Endothelial cell of umbilical vein (primary cell): ENCODE measurements around the gene KCNE1. TPM values are rescaled to one million over a fixed set of nuclear protein-coding genes. Genes with fewer than 3 reads are reported as not detected.

Experiments
- BruUV-seq: library from RNA; stranded (reverse); fragments of 400-500 nt; replicated peaks from 2 replicates; lab custom pipeline; 2021; lab: Mats Ljungman, UMichigan
- CTCF ChIA-PET: fragments of 300-600, 350-600 bp; sonication (Branson Sonifier 250); formaldehyde crosslinking; loops from one replicate; lab custom pipeline; 2021; ENCODE audit warnings: antibody characterized with exemption, inconsistent platforms; lab: Charles Lee
- POLR2A ChIA-PET: fragments of 300-600, 350-600 bp; sonication (Branson Sonifier 250); formaldehyde crosslinking; loops from one replicate; lab custom pipeline; 2021; ENCODE audit warnings: antibody characterized with exemption, inconsistent platforms; lab: Charles Lee
- DNase-seq: peaks from one replicate; pipeline ENCODE4 v3.0.0-alpha.2; 2011; ENCODE audit warnings: low read depth, low spot score
- FAIRE-seq: peaks from 2 replicates; lab custom pipeline; 2011; peaks lifted over from hg19 to GRCh38; lab: Jason Lieb, UNC
- H2AFZ ChIP-seq: 2 replicates; pipeline ENCODE4 v1.6.0; 2012; ENCODE audit warnings: low read depth, low read length, control low read depth, inconsistent platforms
- H3K27ac ChIP-seq: 2 replicates; pipeline ENCODE4 v1.5.1; 2011; ENCODE audit warnings: low read depth, mild to moderate bottlenecking, control low read depth, low read length, moderate library complexity; ENCODE audit not compliant: insufficient read depth
- H3K27me3 ChIP-seq, 2 experiments: 2 replicates each; pipeline versions ENCODE4 v1.6.0 to v1.6.1; 2011; ENCODE audit warnings: low read length in 2 of 2, mixed read lengths in 1 of 2; ENCODE audit not compliant: control insufficient read depth in 2 of 2, insufficient read depth in 2 of 2
- H3K36me3 ChIP-seq, 2 experiments: 2 replicates in 1 of 2; 3 replicates in 1 of 2; pipeline ENCODE4 v1.5.1; 2011; ENCODE audit warnings: low read length in 2 of 2, mild to moderate bottlenecking in 1 of 2, moderate library complexity in 1 of 2; ENCODE audit not compliant: control insufficient read depth in 2 of 2, insufficient read depth in 2 of 2; ENCODE audit errors: extremely low read depth in 1 of 2
- H3K4me1 ChIP-seq: 3 replicates; pipeline ENCODE4 v1.5.1; 2011; ENCODE audit warnings: mild to moderate bottlenecking, low read length; ENCODE audit not compliant: control insufficient read depth, insufficient read depth; ENCODE audit errors: extremely low read depth
- H3K4me2 ChIP-seq: 2 replicates; pipeline ENCODE4 v1.6.1; 2011; ENCODE audit warnings: low read length, control low read depth, mixed read lengths; ENCODE audit not compliant: insufficient read depth
- H3K4me3 ChIP-seq, 3 experiments: fragments of 200-600 bp in 1 of 3; sonication (generic), shearing (Covaris generic) in 1 of 3; replicated peaks in 1 of 3; 2 replicates each; pipeline ENCODE4 v1.5.1; 2011 to 2016; ENCODE audit warnings: control low read depth in 3 of 3, low read length in 3 of 3, mild to moderate bottlenecking in 2 of 3, inconsistent platforms in 1 of 3, low read depth in 1 of 3, moderate library complexity in 1 of 3; ENCODE audit not compliant: insufficient read depth in 1 of 3
- H3K79me2 ChIP-seq: 2 replicates; pipeline ENCODE4 v1.6.0; 2012; ENCODE audit warnings: low read length, inconsistent platforms; ENCODE audit not compliant: control insufficient read depth, insufficient read depth
- H3K9ac ChIP-seq: replicated peaks from 2 replicates; pipeline ENCODE3; 2011; ENCODE audit warnings: low read length, control low read depth; ENCODE audit not compliant: insufficient read depth; ENCODE audit errors: extremely low read depth
- H3K9me1 ChIP-seq: replicated peaks from 3 replicates; pipeline ENCODE4 v1.6.0; 2011; ENCODE audit warnings: mild to moderate bottlenecking, low read length; ENCODE audit not compliant: control insufficient read depth, insufficient read depth; ENCODE audit errors: extremely low read depth
- H3K9me3 ChIP-seq: replicated peaks from 2 replicates; pipeline ENCODE4 v1.5.1; 2012; ENCODE audit warnings: low read length, inconsistent platforms; ENCODE audit not compliant: control insufficient read depth, insufficient read depth
- H4K20me1 ChIP-seq: replicated peaks from 2 replicates; pipeline ENCODE3; 2011; ENCODE audit warnings: mild to moderate bottlenecking, low read length; ENCODE audit not compliant: control insufficient read depth, insufficient read depth; ENCODE audit errors: extremely low read depth
- EZH2 ChIP-seq: IDR thresholded peaks from 2 replicates; pipeline ENCODE4 v1.6.1; 2012; ENCODE audit warnings: borderline replicate concordance, low read depth, mild to moderate bottlenecking, moderate library complexity, low read length, inconsistent platforms; ENCODE audit not compliant: severe bottlenecking
- FOS ChIP-seq: IDR thresholded peaks from 2 replicates; pipeline ENCODE4 v1.6.1; 2011; ENCODE audit warnings: mild to moderate bottlenecking, low read length, moderate library complexity, borderline replicate concordance; ENCODE audit not compliant: insufficient read depth
- GATA2 ChIP-seq: IDR thresholded peaks from 2 replicates; pipeline ENCODE4 v1.7.0; 2011; ENCODE audit warnings: low read depth, mild to moderate bottlenecking, moderate library complexity, mixed read lengths, low read length; ENCODE audit not compliant: insufficient read length, insufficient read depth
- JUN ChIP-seq: IDR thresholded peaks from 2 replicates; pipeline ENCODE4 v1.6.1; 2011; ENCODE audit warnings: borderline replicate concordance, low read depth; ENCODE audit not compliant: insufficient read length, insufficient read depth
- MYC ChIP-seq: IDR thresholded peaks from one replicate; pipeline ENCODE4 v1.6.1; 2011; ENCODE audit warnings: mild to moderate bottlenecking, low read depth, low read length
- POLR2A ChIP-seq: IDR thresholded peaks from 2 replicates; pipeline ENCODE4 v1.6.1; 2012; ENCODE audit warnings: low read depth, mild to moderate bottlenecking, control low read depth, low read length
- POLR2AphosphoS5 ChIP-seq: IDR thresholded peaks from 2 replicates; pipeline ENCODE4 v1.6.1; 2012; ENCODE audit warnings: low read depth, mild to moderate bottlenecking, control low read depth, low read length, moderate library complexity; ENCODE audit not compliant: insufficient read depth
- dilution Hi-C: fragments of 300-500 bp; cut with MboI; formaldehyde crosslinking; loops from one replicate; pipeline ENCODE4 v1.15.0; 2019; ENCODE audit warnings: low sequenced_read_pairs; ENCODE audit not compliant: extremely low pct_ligation_motif_present
- intact Hi-C: fragments of 100-400 bp; cut with micrococcal nuclease; formaldehyde crosslinking; loops from one replicate; pipeline ENCODE4 v1.10.0; 2022
- polyA plus RNA-seq, 4 experiments: library from polyadenylated mRNA; depleted of rRNA in 3 of 4; stranded (reverse) in 3 of 4; unstranded in 1 of 4; fragments of >200 nt; gene quantifications; 2 replicates each; pipeline versions ENCODE4 v1.2.1 to v1.2.3, GENCODE V29; 2011 to 2012; ENCODE audit warnings: missing spikeins in 1 of 4
- total RNA-seq: library from RNA; stranded (reverse); gene quantifications from 2 replicates; pipeline ENCODE4 v1.2.3, GENCODE V29; 2021
- TF ChIP-seq, protein P1 (sequence below), 2 donors: IDR thresholded peaks; 1 replicate in 1 of 2; 2 replicates in 1 of 2; pipeline ENCODE4 v1.5.1; 2011; ENCODE audit warnings: low read length in 2 of 2, mild to moderate bottlenecking in 2 of 2, moderate library complexity in 2 of 2, control low read depth in 1 of 2, inconsistent platforms in 1 of 2, low read depth in 1 of 2; ENCODE audit not compliant: insufficient read depth in 1 of 2; ENCODE audit errors: extremely low read depth in 1 of 2
- TF ChIP-seq, protein P2 (sequence below): IDR thresholded peaks from 2 replicates; pipeline ENCODE4 v1.6.1; 2011; ENCODE audit not compliant: insufficient read depth, insufficient read length

The KCNE1 gene
- total and polyA plus RNA-seq, 2 donors (not counting 3 experiments of a cell fraction or from before 2014, with no cell fraction given) = 0.10 to 0.38 TPM

DNA sequence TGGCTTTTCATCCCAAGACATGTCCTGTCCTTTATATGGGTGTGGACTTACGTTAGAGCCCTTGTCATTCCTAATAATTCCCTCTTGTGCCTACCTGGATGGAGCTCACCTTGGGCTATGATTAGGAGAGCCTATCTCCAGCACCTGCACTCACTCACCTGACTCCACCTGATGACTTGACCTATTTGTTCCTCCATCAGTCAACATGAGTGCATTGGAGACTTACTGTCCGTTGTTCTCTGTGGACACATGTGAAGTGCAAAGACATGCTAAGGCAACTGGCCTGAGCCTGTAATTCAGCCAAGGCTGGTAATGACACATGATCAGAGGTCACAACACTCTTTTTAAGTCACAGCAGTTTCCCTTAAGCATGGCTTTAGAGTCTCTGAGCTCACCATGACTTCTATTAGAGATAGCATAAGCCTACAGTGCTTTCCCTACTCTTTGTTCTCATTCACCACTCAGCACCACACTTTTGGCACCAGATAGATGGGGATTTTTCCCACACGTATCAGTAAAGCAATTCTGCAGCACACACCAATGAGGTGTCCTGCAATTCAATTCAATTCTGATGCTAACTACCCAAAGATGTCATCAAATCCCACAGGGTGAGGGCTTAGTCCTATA is 9.4 kb downstream of the KCNE1 start:
- dilution Hi-C loops = no loop called here
- ChIA-PET POLR2A (no interaction called here), CTCF (interaction anchor here (1.4 to 10.6 kb wide), 4 partner anchors 8 to 104 kb away, joined by 4 to 394 read pairs (median 6); no protein-coding TSS in a partner anchor)
- Histone ChIP-seq H3K9me1 (no peaks in the 10 kb centered on the region), H2AFZ (no peak overlapping the region), H3K36me3 (no peaks in the 10 kb centered on the region), H4K20me1 (no peaks in the 10 kb centered on the region), H3K4me2 (no peak overlapping the region), H3K27ac (no peak overlapping the region), H3K27me3 (peaks cover 16 to 19% of the 10 kb centered on the region in 2 experiments), H3K79me2 (no peaks in the 10 kb centered on the region), H3K4me1 (no peaks in the 10 kb centered on the region), H3K4me3 (no peak overlapping the region), H3K9me3 (no peaks in the 10 kb centered on the region), H3K9ac (no peak overlapping the region)
- intact Hi-C loops = no loop called here
- no TSS peak for BruUV-seq
- TF ChIP-seq FOS (no peak), EZH2 (no peak), POLR2AphosphoS5 (no peak), JUN (no peak), MYC (no peak), POLR2A (no peak), GATA2 (no peak)
- TF ChIP-seq, protein P1, sequence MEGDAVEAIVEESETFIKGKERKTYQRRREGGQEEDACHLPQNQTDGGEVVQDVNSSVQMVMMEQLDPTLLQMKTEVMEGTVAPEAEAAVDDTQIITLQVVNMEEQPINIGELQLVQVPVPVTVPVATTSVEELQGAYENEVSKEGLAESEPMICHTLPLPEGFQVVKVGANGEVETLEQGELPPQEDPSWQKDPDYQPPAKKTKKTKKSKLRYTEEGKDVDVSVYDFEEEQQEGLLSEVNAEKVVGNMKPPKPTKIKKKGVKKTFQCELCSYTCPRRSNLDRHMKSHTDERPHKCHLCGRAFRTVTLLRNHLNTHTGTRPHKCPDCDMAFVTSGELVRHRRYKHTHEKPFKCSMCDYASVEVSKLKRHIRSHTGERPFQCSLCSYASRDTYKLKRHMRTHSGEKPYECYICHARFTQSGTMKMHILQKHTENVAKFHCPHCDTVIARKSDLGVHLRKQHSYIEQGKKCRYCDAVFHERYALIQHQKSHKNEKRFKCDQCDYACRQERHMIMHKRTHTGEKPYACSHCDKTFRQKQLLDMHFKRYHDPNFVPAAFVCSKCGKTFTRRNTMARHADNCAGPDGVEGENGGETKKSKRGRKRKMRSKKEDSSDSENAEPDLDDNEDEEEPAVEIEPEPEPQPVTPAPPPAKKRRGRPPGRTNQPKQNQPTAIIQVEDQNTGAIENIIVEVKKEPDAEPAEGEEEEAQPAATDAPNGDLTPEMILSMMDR (IDR thresholded peaks at IDR 0.05; ENCODE audit: extremely low read depth in 1 of 2, insufficient read depth in 1 of 2, low read depth in 1 of 2, low read length in 2 of 2) = no peak
- TF ChIP-seq, protein P2, sequence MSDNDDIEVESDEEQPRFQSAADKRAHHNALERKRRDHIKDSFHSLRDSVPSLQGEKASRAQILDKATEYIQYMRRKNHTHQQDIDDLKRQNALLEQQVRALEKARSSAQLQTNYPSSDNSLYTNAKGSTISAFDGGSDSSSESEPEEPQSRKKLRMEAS = no peak
- no peak for DNase-seq
- no peak for FAIRE-seq
